ENCODE data around the gene ZNF254. TPM values are rescaled to one million over a fixed set of nuclear protein-coding genes. Genes with fewer than 3 reads are reported as not detected.
A peak's percentile ranks its signal among the peaks of the same experiment; 100 is the strongest.

ZNF254 gene
- total RNA-seq (2012; rRNA removed), result 8.8 and 15.0 TPM in 2 replicates
- 2.7 and 4.4 TPM in 2 replicates for polyA plus RNA-seq (2012; rRNA removed)
- polyA plus RNA-seq (2012; cell fraction: cytosol; rRNA removed), result 1.3 and 3.0 TPM in 2 replicates
- 3.4 and 6.9 TPM in 2 replicates for polyA plus RNA-seq (2012; cell fraction: nucleus; rRNA removed; ENCODE audit: low replicate concordance)
- Bru-seq, nascent RNA, result percentile 91 among the genes with signal in this experiment
- BruChase-seq, experiment 1, labeled RNA remaining after a 6-hour chase, result percentile 93 among the genes with signal in this experiment
- BruChase-seq, experiment 2, labeled RNA remaining after a 2-hour chase, result percentile 94 among the genes with signal in this experiment
- long read RNA-seq, full-length matches to known transcripts, result 13 of 20 reads
- long read RNA-seq, partial matches to known transcripts, result 1 of 20 reads
- long read RNA-seq, other reads (novel, unspliced or antisense), result 6 of 20 reads

GRCh38 chr19:24086974-24087595 lies at the start of gene ZNF254:
ZNF254 (plus strand) TSS chr19:24087187; CDS start chr19:24087308, 121 bp downstream.
- Histone ChIP-seq H3K27ac (ENCODE audit: insufficient read depth, low read length) (peak within 1 kb of the TSS; percentile 97), H3K56ac (ENCODE audit: extremely low read depth, insufficient read depth, low read length) (peak within 1 kb of the TSS; percentile 69), H3K4me3 (ENCODE audit: insufficient read depth, low read depth, low read length) (peak within 1 kb of the TSS; percentile 89), H3K27me3 (ENCODE audit: control insufficient read depth, insufficient read depth, low read length) (no peaks in the 10 kb centered on the region), H4K8ac (ENCODE audit: low read depth in 2 of 2, low read length in 2 of 2) (peak within 1 kb of the TSS; percentile 89 to 94), H3K79me1 (ENCODE audit: low read depth in 1 of 2, low read length in 2 of 2) (peaks cover 4 to 13% of the 10 kb centered on the region in 2 experiments; a peak in 3 of 4 replicates), H3K4me1 (ENCODE audit: control insufficient read depth, insufficient read depth, low read length) (no peaks in the 10 kb centered on the region), H2AK9ac (replicated peaks; ENCODE audit: low read depth, low read length, poor library complexity) (peak within 1 kb of the TSS; percentile 49), H2BK15ac (ENCODE audit: low read depth, low read length) (no peak within 1 kb of the TSS), H2BK120ac (ENCODE audit: low read depth, low read length) (no peak within 1 kb of the TSS), H2BK5ac (ENCODE audit: low read depth, low read length, poor library complexity, severe bottlenecking) (peak within 1 kb of the TSS; percentile 53), H3K23ac (ENCODE audit: low read depth, low read length) (peak within 1 kb of the TSS; percentile 57), H3K36me3 (ENCODE audit: control insufficient read depth, insufficient read depth, low read length) (peaks cover 3% of the 10 kb centered on the region), H2BK20ac (ENCODE audit: low read depth, low read length) (no peak within 1 kb of the TSS), H3K4ac (ENCODE audit: low read depth, low read length) (peak within 1 kb of the TSS; percentile 82), H3K14ac (replicated peaks; ENCODE audit: low read depth, low read length) (peak within 1 kb of the TSS; percentile 54), H4K91ac (ENCODE audit: insufficient read depth, low read depth, low read length) (peak within 1 kb of the TSS; percentile 90; the same call in 1 of the 2 replicates), H4K20me1 (ENCODE audit: insufficient read depth, low read length) (no peaks in the 10 kb centered on the region), H3K9me1 (ENCODE audit: insufficient read depth, low read length) (no peaks in the 10 kb centered on the region), H3K9ac (ENCODE audit: low read depth, low read length) (peak within 1 kb of the TSS; percentile 97), H3K18ac (ENCODE audit: low read depth, low read length) (peak within 1 kb of the TSS; percentile 67; the same call in 1 of the 2 replicates), H4K5ac (ENCODE audit: low read depth, low read length) (peak within 1 kb of the TSS; percentile 92; the same call in 1 of the 2 replicates), H2AFZ (replicated peaks; ENCODE audit: low read length, poor library complexity) (peak within 1 kb of the TSS; percentile 91), H3K4me2 (ENCODE audit: low read depth, low read length) (peak within 1 kb of the TSS; percentile 81), H2AK5ac (ENCODE audit: low read depth, low read length) (peak within 1 kb of the TSS; percentile 55; the same call in 1 of the 2 replicates), H3K9me3 (ENCODE audit: control insufficient read depth, insufficient read depth, low read length) (no peaks in the 10 kb centered on the region)
- ATAC-seq (ENCODE audit: low read depth) (peak; percentile 99), DNase-seq (peak; percentile 95)
- intact Hi-C loops (cut with micrococcal nuclease) (loop anchor here (1.0 kb wide), 1 partner anchor 53 kb away; no protein-coding TSS in a partner anchor), dilution Hi-C loops (cut with HindIII; ENCODE audit: low sequenced_read_pairs, unreplicated experiment) (no loop called here), in situ Hi-C loops (cut with MboI; ENCODE audit: low sequenced_read_pairs) (no loop called here)
- TF ChIP-seq RAD21 (IDR thresholded peaks at IDR 0.05; ENCODE audit: low read length) (no peak), POLR2A (IDR thresholded peaks at IDR 0.05; ENCODE audit: low read depth, low read length) (peak; percentile 93), MAZ (IDR thresholded peaks at IDR 0.05; ENCODE audit: borderline replicate concordance, low read depth, low read length) (peak; percentile 43; the same call in 1 of the 2 replicates)
- POLR2A ChIA-PET (ENCODE audit: unreplicated experiment), result interaction anchor here (0.5 to 0.6 kb wide), 2 partner anchors 10 to 18 kb away, joined by 4 to 23 read pairs; no protein-coding TSS in a partner anchor
- CTCF ChIA-PET, result interaction anchor here (0.9 to 1.6 kb wide), 2 partner anchors 12 to 79 kb away, joined by 3 to 5 read pairs; no protein-coding TSS in a partner anchor
- no TSS peak for BruUV-seq (replicated peaks)
- 0% methylated on average over 1 of the region's 23 CpGs; no CpG with 5 or more reads in 1 of the 2 experiments for WGBS, 2 experiments (ENCODE audit: extremely low coverage in 2 of 2, insufficient read length in 1 of 2)

All from IMR-90 (cell line).